ENCODE data around the gene EMC1.
A peak's percentile ranks its signal among the peaks of the same experiment; 100 is the strongest.
"Not testable (repeated sequence)": the region's sequence is repeated elsewhere in the genome, so short reads cannot be mapped to it uniquely, and the experiment has no call there.

Gene EMC1

GRCh38 chr1:19216585-19216984 lies 34.7 kb downstream of the EMC1 start:
- not testable (repeated sequence) for DNase-seq (ENCODE audit: low read depth)

GRCh38 chr1:19213580-19213979 lies 37.7 kb downstream of the EMC1 start:
- no peak for DNase-seq (ENCODE audit: low read depth)

GRCh38 chr1:19212167-19212566 lies 39.2 kb downstream of the EMC1 start:
- DNase-seq (ENCODE audit: low read depth), result no peak

- DNase-seq (ENCODE audit: low read depth), result no peak
Measured at GRCh38 chr1:19210772-19211549, 40.4 kb downstream of the EMC1 start.

GRCh38 chr1:19209990-19210771 lies 41.1 kb downstream of the EMC1 start, which contains the start of gene UBR4:
UBR4 (minus strand) TSS chr1:19210266; CDS start chr1:19210248, 18 bp downstream.
- DNase-seq (ENCODE audit: low read depth), result peak; percentile 98

GRCh38 chr1:19209439-19209989 lies 41.8 kb downstream of the EMC1 start:
- DNase-seq (ENCODE audit: low read depth), result no peak

GRCh38 chr1:19208710-19209438 lies 42.5 kb downstream of the EMC1 start:
- DNase-seq (ENCODE audit: low read depth), result no peak

- no peak for DNase-seq (ENCODE audit: low read depth)
Measured at GRCh38 chr1:19206947-19207346, 44.4 kb downstream of the EMC1 start.

- no peak for DNase-seq (ENCODE audit: low read depth)
Measured at GRCh38 chr1:19205845-19206244, 45.5 kb downstream of the EMC1 start.

- DNase-seq (ENCODE audit: low read depth), result no peak
Measured at GRCh38 chr1:19205403-19205802, 45.9 kb downstream of the EMC1 start.

- no peak for DNase-seq (ENCODE audit: low read depth)
Measured at GRCh38 chr1:19204446-19205266, 46.7 kb downstream of the EMC1 start.

- no peak for DNase-seq (ENCODE audit: low read depth)
Measured at GRCh38 chr1:19203440-19203839, 47.9 kb downstream of the EMC1 start.

- DNase-seq (ENCODE audit: low read depth), result no peak
Measured at GRCh38 chr1:19202396-19202795, 48.9 kb downstream of the EMC1 start.

- no peak for DNase-seq (ENCODE audit: low read depth)
Measured at GRCh38 chr1:19199969-19200604, 51.2 kb downstream of the EMC1 start.

- no peak for DNase-seq (ENCODE audit: low read depth)
Measured at GRCh38 chr1:19199329-19199968, 51.9 kb downstream of the EMC1 start.

- no peak for DNase-seq (ENCODE audit: low read depth)
Measured at GRCh38 chr1:19198820-19199219, 52.5 kb downstream of the EMC1 start.

GRCh38 chr1:19197845-19198244 lies 53.5 kb downstream of the EMC1 start:
- no peak for DNase-seq (ENCODE audit: low read depth)

GRCh38 chr1:19196331-19196730 lies 55.0 kb downstream of the EMC1 start:
- DNase-seq (ENCODE audit: low read depth), result no peak

- DNase-seq (ENCODE audit: low read depth), result no peak
Measured at GRCh38 chr1:19193004-19193403, 58.3 kb downstream of the EMC1 start.

GRCh38 chr1:19191811-19192210 lies 59.5 kb downstream of the EMC1 start:
- DNase-seq (ENCODE audit: low read depth), result no peak

All from stimulated activated CD8-positive, alpha-beta memory T cell treated with anti-CD3 and anti-CD28 coated beads, Interleukin-15, amount 100 ng/mL, for 24 hours (primary cell).